ENCODE data around the gene TAOK3. TPM values are rescaled to one million over a fixed set of nuclear protein-coding genes. Genes with fewer than 3 reads are reported as not detected.

The TAOK3 gene
- total RNA-seq, 1 donor, result 27.9 TPM

DNA sequence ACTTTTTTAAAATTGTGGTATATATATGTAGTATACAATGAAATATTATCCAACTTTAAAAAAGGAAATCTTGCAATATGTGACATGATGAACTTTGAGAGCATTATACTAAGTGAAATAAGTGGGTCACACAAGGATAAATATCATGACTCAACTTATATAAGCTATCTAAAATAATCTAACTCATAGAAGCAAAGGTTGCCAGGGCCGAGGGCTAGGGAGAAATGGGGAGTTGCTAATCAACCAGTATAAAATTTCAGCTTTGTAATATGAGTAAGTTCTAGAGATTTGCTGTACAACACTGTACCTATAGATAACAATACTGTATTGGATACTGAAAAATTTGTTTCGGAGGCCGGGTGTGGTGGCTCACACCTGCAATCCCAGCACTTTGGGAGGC is 38.5 kb downstream of the TAOK3 start:
- H3K27ac ChIP-seq (ENCODE audit: low read depth, low read length), result no peak overlapping the region
- no peak for DNase-seq (ENCODE audit: insufficient read length, low spot score, missing footprints)
- H4K20me1 ChIP-seq (ENCODE audit: insufficient read depth, low read length), result no peaks in the 10 kb centered on the region
- H3K36me3 ChIP-seq (ENCODE audit: insufficient read depth, low read length), result no peaks in the 10 kb centered on the region
- TF ChIP-seq, protein P1, sequence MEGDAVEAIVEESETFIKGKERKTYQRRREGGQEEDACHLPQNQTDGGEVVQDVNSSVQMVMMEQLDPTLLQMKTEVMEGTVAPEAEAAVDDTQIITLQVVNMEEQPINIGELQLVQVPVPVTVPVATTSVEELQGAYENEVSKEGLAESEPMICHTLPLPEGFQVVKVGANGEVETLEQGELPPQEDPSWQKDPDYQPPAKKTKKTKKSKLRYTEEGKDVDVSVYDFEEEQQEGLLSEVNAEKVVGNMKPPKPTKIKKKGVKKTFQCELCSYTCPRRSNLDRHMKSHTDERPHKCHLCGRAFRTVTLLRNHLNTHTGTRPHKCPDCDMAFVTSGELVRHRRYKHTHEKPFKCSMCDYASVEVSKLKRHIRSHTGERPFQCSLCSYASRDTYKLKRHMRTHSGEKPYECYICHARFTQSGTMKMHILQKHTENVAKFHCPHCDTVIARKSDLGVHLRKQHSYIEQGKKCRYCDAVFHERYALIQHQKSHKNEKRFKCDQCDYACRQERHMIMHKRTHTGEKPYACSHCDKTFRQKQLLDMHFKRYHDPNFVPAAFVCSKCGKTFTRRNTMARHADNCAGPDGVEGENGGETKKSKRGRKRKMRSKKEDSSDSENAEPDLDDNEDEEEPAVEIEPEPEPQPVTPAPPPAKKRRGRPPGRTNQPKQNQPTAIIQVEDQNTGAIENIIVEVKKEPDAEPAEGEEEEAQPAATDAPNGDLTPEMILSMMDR (IDR thresholded peaks at IDR 0.05; ENCODE audit: extremely low read depth, low read depth, low read length), result no peak
- peaks cover 22% of the 10 kb centered on the region for H3K4me1 ChIP-seq (ENCODE audit: insufficient read depth, low read length)
- no peak overlapping the region for H3K4me2 ChIP-seq (ENCODE audit: insufficient read depth, low read length)
- no peaks in the 10 kb centered on the region for H3K9me3 ChIP-seq (ENCODE audit: low read depth, low read length)
- no peak overlapping the region for H3K4me3 ChIP-seq (ENCODE audit: insufficient read depth, low read length)
- H3K27me3 ChIP-seq (ENCODE audit: insufficient read depth, low read length), result no peaks in the 10 kb centered on the region
- peaks cover 44% of the 10 kb centered on the region for H3K79me2 ChIP-seq (ENCODE audit: insufficient read depth, low read length)
- H2AFZ ChIP-seq (ENCODE audit: low read length), result no peak overlapping the region

DNA sequence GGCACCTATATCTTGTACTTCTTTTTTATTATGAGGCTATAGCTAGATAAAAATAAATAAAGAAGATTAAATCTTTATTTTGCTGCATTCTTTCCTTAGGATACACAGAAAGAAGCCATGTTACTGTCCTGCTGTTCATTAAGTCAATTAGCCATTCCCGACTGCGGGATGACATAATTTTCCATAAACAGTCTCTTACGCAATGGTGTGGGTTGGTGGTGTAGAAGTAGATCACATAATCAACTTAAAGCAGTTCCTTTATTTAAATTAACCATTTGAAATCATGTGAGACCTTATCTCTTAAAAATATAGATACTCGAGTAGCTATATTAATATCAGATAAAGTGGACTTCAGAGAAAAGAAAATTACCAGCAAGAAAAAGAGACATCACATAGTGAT is 40.2 kb downstream of the TAOK3 start:
- Histone ChIP-seq H3K9me3 (ENCODE audit: low read depth, low read length) (no peaks in the 10 kb centered on the region), H3K27me3 (ENCODE audit: insufficient read depth, low read length) (no peaks in the 10 kb centered on the region), H3K4me2 (ENCODE audit: insufficient read depth, low read length) (no peak overlapping the region), H4K20me1 (ENCODE audit: insufficient read depth, low read length) (no peaks in the 10 kb centered on the region), H3K4me1 (ENCODE audit: insufficient read depth, low read length) (peaks cover 27% of the 10 kb centered on the region), H3K36me3 (ENCODE audit: insufficient read depth, low read length) (no peaks in the 10 kb centered on the region), H3K79me2 (ENCODE audit: insufficient read depth, low read length) (peaks cover 49% of the 10 kb centered on the region), H3K27ac (ENCODE audit: low read depth, low read length) (no peak overlapping the region), H2AFZ (ENCODE audit: low read length) (no peak overlapping the region), H3K4me3 (ENCODE audit: insufficient read depth, low read length) (no peak overlapping the region)
- no peak for DNase-seq (ENCODE audit: insufficient read length, low spot score, missing footprints)
- TF ChIP-seq, protein P1 (IDR thresholded peaks at IDR 0.05; ENCODE audit: extremely low read depth, low read depth, low read length), result no peak

DNA sequence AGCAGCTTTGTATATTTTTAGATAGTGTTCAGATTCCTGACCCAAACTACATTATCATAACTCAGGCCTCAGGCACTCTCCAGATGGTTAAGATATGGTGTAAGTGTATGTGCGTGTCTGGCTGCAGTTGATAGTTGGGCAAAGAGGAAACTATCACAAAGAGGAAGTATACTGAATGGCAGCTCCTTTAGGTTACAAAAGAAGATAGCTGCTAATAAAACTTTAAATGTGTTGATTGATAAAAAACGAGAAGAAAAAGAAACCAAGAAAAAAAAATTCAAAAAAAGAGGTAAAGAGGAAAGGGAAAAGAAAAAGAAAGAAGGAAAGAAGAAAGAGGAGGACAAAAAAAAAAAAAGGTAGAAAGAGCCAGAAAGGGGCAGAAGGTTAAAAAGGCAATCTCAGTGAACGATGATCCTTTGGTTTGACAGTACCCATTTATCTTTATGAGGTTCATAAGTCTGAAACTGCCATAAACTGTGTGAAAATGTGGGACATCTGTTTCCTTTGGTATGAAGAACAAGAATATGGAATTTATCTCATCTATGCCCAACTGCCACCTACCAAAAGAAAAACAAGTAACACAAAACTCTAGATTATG is 42.2 kb downstream of the TAOK3 start:
- H3K4me2 ChIP-seq (ENCODE audit: insufficient read depth, low read length), result no peak overlapping the region
- no peaks in the 10 kb centered on the region for H3K9me3 ChIP-seq (ENCODE audit: low read depth, low read length)
- H3K27ac ChIP-seq (ENCODE audit: low read depth, low read length), result peak overlapping the region; percentile 37
- no peak overlapping the region for H3K4me3 ChIP-seq (ENCODE audit: insufficient read depth, low read length)
- TF ChIP-seq, protein P1 (IDR thresholded peaks at IDR 0.05; ENCODE audit: extremely low read depth, low read depth, low read length), result no peak
- peak; percentile 39 for DNase-seq (ENCODE audit: insufficient read length, low spot score, missing footprints)
- H3K4me1 ChIP-seq (ENCODE audit: insufficient read depth, low read length), result peaks cover 26% of the 10 kb centered on the region
- H3K27me3 ChIP-seq (ENCODE audit: insufficient read depth, low read length), result no peaks in the 10 kb centered on the region
- no peaks in the 10 kb centered on the region for H3K36me3 ChIP-seq (ENCODE audit: insufficient read depth, low read length)
- no peaks in the 10 kb centered on the region for H4K20me1 ChIP-seq (ENCODE audit: insufficient read depth, low read length)
- no peak overlapping the region for H2AFZ ChIP-seq (ENCODE audit: low read length)
- H3K79me2 ChIP-seq (ENCODE audit: insufficient read depth, low read length), result peaks cover 43% of the 10 kb centered on the region

DNA sequence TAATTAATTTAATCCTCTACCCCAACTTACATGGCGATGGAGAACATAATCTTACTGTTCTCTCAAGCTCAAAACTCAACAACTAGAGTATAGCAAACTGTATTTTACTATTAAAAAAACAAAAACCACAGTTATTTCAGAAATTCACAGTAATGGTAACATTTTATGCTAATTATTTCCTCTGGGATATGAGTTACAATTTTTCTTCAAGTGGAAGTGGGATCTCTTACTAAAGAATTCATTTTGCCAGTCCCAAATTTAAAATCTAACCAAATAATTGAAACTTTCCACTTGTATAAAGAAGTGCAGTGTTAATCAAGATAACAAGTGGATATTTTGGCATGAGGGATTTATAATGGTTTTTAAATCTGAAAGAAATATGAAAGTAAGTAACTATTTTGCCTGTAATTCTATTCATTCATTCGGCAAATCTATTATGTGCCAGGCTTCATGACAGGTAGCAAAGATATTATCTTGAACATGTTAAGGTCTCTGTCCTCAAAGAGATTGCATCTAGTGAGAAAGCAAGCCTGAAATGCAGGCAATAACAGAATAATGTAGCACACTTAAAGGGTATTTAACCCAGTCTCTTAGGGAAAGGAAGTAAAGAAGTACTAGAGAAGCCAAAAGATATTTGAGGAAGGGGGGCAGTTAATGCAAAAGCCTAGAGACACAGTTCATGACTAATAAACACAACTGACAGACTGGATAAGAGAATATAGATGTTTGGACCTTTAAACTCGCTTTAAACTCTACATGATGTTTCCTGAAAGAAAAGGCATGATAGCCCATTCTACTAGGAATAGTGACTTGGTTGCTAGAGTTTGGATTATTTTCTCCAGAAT is 44.0 kb downstream of the TAOK3 start:
- no peak overlapping the region for H3K27ac ChIP-seq (ENCODE audit: low read depth, low read length)
- H3K4me1 ChIP-seq (ENCODE audit: insufficient read depth, low read length), result peaks cover 26% of the 10 kb centered on the region
- no peak overlapping the region for H3K4me2 ChIP-seq (ENCODE audit: insufficient read depth, low read length)
- no peaks in the 10 kb centered on the region for H3K27me3 ChIP-seq (ENCODE audit: insufficient read depth, low read length)
- no peaks in the 10 kb centered on the region for H4K20me1 ChIP-seq (ENCODE audit: insufficient read depth, low read length)
- no peak overlapping the region for H2AFZ ChIP-seq (ENCODE audit: low read length)
- H3K79me2 ChIP-seq (ENCODE audit: insufficient read depth, low read length), result peaks cover 43% of the 10 kb centered on the region
- no peak overlapping the region for H3K4me3 ChIP-seq (ENCODE audit: insufficient read depth, low read length)
- DNase-seq (ENCODE audit: insufficient read length, low spot score, missing footprints), result no peak
- TF ChIP-seq, protein P1 (IDR thresholded peaks at IDR 0.05; ENCODE audit: extremely low read depth, low read depth, low read length), result no peak
- no peaks in the 10 kb centered on the region for H3K9me3 ChIP-seq (ENCODE audit: low read depth, low read length)
- no peaks in the 10 kb centered on the region for H3K36me3 ChIP-seq (ENCODE audit: insufficient read depth, low read length)

Data from osteoblast (primary cell).